GM21786 (cell line): ENCODE measurements around the gene DCLK1.

Source experiments
- ATAC-seq: cut with Tn5 transposase; IDR thresholded peaks from one replicate; pipeline ENCODE4 v1.9.1; 2021; ENCODE audit not compliant: unreplicated experiment

DCLK1 gene

DNA sequence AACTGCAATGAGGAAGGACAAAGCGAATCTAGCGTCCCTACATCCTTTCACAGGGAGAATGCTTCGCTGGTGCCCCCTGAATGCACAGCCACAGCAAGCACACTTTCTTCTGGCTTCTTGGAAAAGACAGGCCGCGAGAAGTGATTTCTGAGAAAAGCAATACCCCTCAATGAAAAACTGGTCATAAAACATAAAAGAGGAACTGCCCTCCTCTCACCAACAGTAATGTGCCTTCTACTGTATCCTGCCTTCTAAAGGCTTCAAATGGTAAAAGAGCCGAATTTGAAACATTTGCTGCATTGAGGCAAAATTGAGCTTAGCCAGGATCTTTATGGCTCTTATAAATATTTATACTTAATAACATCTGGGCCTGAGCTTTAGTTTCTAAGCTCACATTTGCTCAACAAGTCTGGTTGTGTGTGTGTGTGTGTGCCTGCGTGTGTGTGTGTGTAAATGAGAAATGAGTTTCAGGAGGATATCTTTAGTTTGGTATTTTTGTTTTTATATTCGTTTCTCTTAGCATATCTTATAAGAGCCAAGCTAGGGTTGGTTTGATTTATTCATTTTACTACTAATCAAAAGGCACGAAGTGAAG, 408.6 kb downstream of the DCLK1 start:
- no peak for ATAC-seq

DNA sequence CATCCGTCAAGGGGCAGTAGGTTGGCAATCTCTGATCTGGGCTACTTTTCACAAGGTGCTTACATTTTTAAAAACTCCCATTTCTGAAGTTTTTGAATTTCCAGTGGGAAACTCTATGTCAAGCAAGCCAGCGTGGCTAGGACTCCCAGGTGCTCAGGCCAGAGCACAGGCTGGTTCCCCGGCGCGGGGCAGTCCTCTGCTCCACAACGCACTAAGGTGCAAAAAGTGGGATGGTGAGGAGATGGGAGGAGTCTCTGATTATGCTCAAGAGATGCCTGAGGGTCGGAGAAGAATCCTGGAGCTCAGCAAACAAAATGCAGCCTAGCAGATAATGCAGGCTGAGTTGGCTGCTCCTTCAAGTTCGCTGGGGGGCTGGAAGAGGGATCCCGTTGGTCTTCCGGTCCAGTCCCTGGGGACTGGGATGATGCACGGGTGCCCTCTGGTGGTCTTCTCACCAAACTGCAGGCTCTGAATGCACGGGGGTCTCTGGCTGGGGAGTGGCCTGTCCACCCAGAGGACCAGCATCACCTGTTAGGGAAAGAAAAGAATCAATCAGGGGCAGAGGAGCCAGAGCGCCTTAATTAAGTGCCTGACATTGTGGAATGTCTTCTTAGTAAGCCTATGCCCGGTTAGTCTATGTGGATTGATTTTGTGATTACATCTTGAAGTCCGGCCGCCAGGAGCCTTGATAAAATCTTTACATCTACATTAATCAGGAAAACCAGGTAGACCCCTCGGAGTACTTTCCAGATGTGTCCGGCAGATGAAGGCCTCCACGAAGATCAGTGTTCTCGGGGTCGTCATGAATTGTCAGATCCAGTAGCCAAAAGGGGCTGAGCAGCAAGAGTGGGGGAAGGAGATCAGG, 410.3 kb downstream of the DCLK1 start:
- peak; percentile 54 for ATAC-seq

DNA sequence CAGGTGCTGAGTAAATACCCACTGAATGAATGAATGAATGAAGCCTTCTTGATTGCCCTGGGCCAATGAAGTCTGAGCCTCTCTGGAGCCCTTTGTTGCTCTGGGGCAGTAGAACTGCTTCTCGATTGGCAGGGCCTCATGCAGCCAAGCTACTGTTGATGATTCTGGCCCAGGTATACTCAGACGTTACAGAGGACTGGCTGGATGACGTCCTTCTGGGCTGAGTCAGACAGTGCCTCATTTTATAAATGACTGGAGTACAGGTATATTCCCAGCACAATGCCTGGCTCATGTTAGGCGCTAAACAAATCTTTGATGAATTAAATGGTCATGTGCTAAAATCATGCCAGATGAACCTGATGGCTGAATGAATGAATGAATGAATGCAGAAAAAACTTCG, 410.9 kb downstream of the DCLK1 start:
- ATAC-seq: no peak
